Measurements from ENCODE around the gene CBARP.

DNA sequence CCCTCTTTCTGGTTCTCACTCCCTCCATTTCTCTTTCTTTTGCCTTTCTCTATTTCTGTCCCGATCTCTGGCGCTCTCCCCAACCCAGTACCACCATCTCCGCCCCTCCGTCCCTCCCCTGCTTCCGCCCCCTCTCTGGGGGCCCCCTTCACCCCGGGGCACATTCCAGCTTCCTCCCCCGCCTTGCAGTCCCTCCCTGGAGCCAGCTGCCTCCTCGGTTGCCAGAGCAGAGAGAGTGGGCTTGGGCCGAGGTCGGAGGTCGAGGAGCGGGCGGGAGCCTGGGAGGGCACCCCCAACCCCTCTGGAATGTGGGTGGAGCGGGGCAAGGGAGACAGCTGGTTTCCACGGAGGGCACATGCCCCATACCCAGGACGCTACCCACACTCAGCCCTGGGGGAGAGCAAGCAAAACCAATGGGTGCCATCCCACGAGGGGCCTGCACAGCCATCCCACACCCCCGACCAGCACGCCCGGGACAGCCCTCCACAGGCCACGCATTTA lies 24.9 kb upstream of the CBARP start:
- TF ChIP-seq CTCF (IDR thresholded peaks at IDR 0.05; ENCODE audit: low read depth, low read length) (no peak), EZH2phosphoT487 (IDR thresholded peaks at IDR 0.05; ENCODE audit: low read depth) (no peak)
